Measurements from ENCODE around the gene TRIM28. TPM values are rescaled to one million over a fixed set of nuclear protein-coding genes. Genes with fewer than 3 reads are reported as not detected.

TRIM28 gene
- total and polyA plus RNA-seq, 9 of the 15 experiments (the other 6 are each of a cell fraction or from before 2014, with no cell fraction given), result 12.1 to 797 (median 490) TPM

DNA sequence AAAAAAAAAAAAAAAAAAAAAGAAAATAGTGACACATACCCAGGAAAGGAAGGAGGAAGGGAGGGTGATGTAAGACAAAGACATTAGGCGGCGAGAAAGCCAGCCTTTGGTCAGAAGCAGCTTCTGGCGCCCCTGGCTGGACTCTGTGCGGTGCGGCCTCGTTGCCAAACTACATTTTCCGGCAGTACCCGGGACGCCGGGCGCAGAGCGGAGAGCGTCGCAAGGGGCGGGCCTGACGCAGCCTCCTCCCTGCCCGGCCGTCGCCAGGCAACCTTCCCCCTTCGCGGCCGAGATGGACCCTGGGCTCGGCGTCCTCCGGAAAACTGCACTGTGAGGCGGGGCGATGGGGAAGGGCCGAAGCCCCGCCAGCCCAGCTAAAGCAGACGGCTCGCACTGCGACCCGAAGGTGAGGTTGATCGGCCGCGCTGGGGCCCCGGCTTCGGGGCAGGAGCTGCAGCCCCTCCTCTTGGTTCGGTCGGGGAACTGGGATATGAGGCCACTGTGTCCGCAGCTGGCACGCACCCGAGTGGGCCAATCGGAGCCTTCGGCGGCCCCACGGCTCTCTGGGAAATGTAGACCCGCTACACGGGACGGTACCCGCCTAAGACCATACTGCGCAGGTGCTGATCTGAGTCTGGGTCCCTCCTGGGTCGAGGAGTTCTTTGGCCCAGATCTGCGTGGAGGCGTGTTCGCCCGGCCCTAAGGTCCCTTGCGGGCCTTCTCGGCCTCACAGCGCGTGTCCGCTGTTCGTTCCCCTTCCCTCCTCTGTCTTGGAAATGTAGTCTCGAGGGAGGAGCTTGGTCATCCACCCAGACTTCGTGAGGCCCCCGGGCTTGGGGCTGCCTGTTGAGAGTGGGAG lies 31.5 kb downstream of the TRIM28 start (continued):
- TF ChIP-seq, protein P1, sequence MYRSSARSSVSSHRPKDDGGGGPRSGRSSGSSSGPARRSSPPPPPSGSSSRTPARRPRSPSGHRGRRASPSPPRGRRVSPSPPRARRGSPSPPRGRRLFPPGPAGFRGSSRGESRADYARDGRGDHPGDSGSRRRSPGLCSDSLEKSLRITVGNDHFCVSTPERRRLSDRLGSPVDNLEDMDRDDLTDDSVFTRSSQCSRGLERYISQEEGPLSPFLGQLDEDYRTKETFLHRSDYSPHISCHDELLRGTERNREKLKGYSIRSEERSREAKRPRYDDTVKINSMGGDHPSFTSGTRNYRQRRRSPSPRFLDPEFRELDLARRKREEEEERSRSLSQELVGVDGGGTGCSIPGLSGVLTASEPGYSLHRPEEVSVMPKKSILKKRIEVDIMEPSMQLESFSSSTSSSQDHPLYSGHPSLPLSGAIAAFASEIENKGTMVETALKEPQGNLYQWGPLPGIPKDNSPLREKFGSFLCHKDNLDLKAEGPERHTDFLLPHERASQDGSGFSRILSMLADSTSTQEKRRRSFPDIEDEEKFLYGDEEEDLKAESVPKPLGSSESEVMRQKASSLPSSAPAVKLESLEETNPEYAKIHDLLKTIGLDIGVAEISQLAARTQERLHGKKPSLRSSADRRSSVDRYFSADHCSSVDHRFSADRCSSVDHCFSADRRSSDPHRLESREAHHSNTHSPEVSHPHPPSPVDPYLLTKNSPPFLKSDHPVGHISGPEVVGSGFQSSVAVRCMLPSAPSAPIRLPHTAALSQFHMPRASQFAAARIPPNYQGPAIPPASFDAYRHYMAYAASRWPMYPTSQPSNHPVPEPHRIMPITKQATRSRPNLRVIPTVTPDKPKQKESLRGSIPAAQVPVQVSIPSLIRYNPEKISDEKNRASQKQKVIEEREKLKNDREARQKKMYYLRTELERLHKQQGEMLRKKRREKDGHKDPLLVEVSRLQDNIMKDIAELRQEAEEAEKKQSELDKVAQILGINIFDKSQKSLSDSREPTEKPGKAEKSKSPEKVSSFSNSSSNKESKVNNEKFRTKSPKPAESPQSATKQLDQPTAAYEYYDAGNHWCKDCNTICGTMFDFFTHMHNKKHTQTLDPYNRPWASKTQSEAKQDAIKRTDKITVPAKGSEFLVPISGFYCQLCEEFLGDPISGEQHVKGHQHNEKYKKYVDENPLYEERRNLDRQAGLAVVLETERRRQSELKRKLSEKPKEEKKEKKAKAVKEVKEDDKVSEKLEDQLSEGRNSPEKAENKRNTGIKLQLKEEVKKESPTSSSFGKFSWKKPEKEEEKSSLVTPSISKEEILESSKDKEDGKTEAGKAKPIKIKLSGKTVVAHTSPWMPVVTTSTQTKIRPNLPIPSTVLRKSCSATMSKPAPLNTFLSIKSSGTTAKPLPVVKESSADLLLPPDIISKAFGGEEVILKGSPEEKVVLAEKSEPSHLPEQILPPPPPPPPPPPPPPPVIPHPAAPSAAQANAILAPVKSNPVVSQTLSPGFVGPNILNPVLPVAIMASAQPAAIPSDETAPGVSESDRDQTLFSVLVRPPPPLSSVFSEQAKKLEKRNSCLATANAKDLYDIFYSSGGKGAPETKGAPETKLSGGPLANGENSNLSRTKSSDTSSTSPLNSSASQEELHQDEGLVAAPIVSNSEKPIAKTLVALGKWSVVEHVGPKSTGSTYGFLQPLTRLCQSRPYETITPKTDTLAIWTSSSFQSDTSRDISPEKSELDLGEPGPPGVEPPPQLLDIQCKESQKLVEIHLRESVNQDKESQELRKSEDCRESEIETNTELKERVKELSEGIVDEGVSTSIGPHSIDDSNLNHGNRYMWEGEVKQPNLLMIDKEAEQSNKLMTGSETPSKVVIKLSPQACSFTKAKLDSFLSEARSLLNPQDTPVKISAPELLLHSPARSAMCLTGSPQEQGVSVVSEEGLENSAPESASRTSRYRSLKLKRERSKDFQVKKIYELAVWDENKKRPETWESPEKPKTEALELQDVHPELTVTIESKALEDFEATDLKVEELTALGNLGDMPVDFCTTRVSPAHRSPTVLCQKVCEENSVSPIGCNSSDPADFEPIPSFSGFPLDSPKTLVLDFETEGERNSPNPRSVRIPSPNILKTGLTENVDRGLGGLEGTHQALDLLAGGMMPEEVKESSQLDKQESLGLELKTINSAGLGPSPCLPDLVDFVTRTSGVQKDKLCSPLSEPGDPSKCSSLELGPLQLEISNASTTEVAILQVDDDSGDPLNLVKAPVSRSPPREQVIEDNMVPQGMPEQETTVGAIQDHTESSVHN (IDR thresholded peaks at IDR 0.05; ENCODE audit: borderline replicate concordance in 1 of 2, low read depth in 1 of 2), result no peak
- TF ChIP-seq ZBTB17 (CRISPR knock-in tag; IDR thresholded peaks at IDR 0.05) (peak; percentile 82), FOXK1 (CRISPR knock-in tag; IDR thresholded peaks at IDR 0.05; ENCODE audit: borderline replicate concordance) (no peak), MAFK (IDR thresholded peaks at IDR 0.05; ENCODE audit: low read length) (no peak), MXI1 (IDR thresholded peaks at IDR 0.05; ENCODE audit: low read depth, low read length) (peak; percentile 61; the same call in 1 of the 2 replicates), HCFC1 (IDR thresholded peaks at IDR 0.05; ENCODE audit: low read depth, low read length) (peak; percentile 98), MYNN (IDR thresholded peaks at IDR 0.05) (peak; percentile 2; the same call in 1 of the 2 replicates), MYNN (CRISPR knock-in tag; IDR thresholded peaks at IDR 0.05) (no peak), CREBBP (IDR thresholded peaks at IDR 0.05; ENCODE audit: low read depth, low read length) (no peak), ETV5 (CRISPR knock-in tag; IDR thresholded peaks at IDR 0.05; ENCODE audit: low read depth) (peak; percentile 67; the same call in 1 of the 2 replicates)
- TF ChIP-seq, protein P2, sequence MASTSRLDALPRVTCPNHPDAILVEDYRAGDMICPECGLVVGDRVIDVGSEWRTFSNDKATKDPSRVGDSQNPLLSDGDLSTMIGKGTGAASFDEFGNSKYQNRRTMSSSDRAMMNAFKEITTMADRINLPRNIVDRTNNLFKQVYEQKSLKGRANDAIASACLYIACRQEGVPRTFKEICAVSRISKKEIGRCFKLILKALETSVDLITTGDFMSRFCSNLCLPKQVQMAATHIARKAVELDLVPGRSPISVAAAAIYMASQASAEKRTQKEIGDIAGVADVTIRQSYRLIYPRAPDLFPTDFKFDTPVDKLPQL (IDR thresholded peaks at IDR 0.05; ENCODE audit: extremely low read depth, insufficient read length), result no peak
- TF ChIP-seq, protein P3, sequence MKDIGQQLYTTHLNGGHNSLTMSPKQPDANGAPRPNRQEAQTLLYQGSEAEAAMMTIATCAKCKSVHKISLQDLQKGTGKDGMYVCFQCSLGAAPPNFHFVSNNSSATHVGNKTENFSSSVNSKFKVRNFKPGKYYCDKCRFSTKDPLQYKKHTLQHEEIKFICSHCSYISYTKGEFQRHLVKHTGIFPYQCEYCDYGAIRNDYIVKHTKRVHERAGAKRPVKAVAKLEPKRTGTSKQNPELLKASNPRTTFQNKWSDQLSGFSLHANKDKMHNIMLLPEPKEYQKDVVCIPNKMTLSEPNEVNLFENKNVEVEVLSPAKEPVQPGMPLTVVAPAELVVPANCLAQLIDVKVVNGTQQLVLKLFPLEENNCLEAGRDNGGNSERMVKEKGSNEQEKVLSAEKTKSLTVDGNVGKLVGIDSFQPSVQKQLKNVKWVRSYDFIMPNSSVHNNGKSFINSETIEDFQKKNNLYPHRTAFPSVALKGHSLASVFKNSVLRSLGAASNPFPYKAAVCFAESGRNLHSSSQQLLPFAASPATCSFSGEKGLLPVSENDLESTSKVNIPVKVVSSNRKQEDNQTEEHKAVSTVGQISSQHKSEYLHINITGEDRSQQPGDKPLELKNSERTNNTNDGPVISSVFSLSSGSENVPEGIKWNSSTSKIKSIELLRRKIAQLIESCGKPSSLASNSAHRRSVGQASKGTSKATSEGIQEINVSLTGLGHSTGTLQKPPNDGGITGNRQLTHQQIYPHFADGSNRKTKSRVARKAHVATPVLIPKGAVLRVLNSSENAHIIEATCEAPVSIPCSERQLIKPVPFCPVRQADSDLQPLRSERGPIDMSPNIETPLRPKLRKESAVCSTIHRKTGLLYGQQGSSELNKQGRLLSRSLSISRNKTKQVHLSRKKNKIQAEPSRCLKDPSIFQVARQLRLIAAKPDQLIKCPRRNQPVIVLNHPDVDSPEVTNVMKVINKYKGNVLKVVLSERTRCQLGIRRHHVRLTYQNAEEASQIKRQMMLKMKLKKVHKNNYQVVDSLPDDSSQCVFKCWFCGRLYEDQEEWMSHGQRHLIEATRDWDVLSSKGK (CRISPR knock-in tag; IDR thresholded peaks at IDR 0.05), result no peak

Measured in K562 (cell line).